Measurements from ENCODE around the gene CFAP100.

Gene CFAP100

GRCh38 chr3:126394179-126394976 lies at the start of gene CFAP100:
CFAP100 (plus strand) TSS chr3:126394909; CDS start chr3:126396001, 1,092 bp downstream.
- DNase-seq, result no peak

GRCh38 chr3:126345231-126345630 lies 49.5 kb upstream of the CFAP100 start:
- DNase-seq, result no peak

GRCh38 chr3:126345641-126346460 lies 48.9 kb upstream of the CFAP100 start:
- no peak for DNase-seq

GRCh38 chr3:126346466-126346865 lies 48.2 kb upstream of the CFAP100 start:
- DNase-seq, result no peak

- no peak for DNase-seq
These were observed 47.1 kb upstream of the CFAP100 start for GRCh38 chr3:126347543-126348161.

GRCh38 chr3:126348308-126348920 lies 46.3 kb upstream of the CFAP100 start:
- DNase-seq, result no peak

- no peak for DNase-seq
These were observed 45.6 kb upstream of the CFAP100 start for GRCh38 chr3:126349071-126349470.

- no peak for DNase-seq
These were observed 44.9 kb upstream of the CFAP100 start for GRCh38 chr3:126349611-126350501.

- no peak for DNase-seq
These were observed 44.1 kb upstream of the CFAP100 start for GRCh38 chr3:126350502-126351085.

- DNase-seq, result no peak
These were observed 43.5 kb upstream of the CFAP100 start for GRCh38 chr3:126351086-126351770.

GRCh38 chr3:126351771-126352475 lies 42.8 kb upstream of the CFAP100 start:
- DNase-seq, result no peak

- no peak for DNase-seq
These were observed 41.9 kb upstream of the CFAP100 start for GRCh38 chr3:126352476-126353454.

- no peak for DNase-seq
These were observed 40.9 kb upstream of the CFAP100 start for GRCh38 chr3:126353694-126354321.

GRCh38 chr3:126354776-126355175 lies 39.9 kb upstream of the CFAP100 start:
- no peak for DNase-seq

GRCh38 chr3:126355251-126355650 lies 39.5 kb upstream of the CFAP100 start:
- no peak for DNase-seq

- no peak for DNase-seq
These were observed 38.8 kb upstream of the CFAP100 start for GRCh38 chr3:126355777-126356372.

- no peak for DNase-seq
These were observed 38.1 kb upstream of the CFAP100 start for GRCh38 chr3:126356373-126357264.

All from NCI-H446 (cell line).